HepG2 (cell line): ENCODE measurements around the gene METTL22. TPM values are rescaled to one million over a fixed set of nuclear protein-coding genes. Genes with fewer than 3 reads are reported as not detected.

ENCODE experiments used
- ATAC-seq: fragments of 200-7000 bp; cut with Tn5 transposase; 3 replicates; pipeline ENCODE4 v1.9.1; 2020; ENCODE audit warnings: mild to moderate bottlenecking, moderate library complexity
- BruUV-seq: library from RNA; stranded (reverse); fragments of 400-500 nt; replicated peaks from 2 replicates; lab custom pipeline; 2021; lab: Mats Ljungman, UMichigan
- CTCF ChIA-PET: fragments of 300-600 bp; formaldehyde crosslinking; extraction: SDS; loops from one replicate; lab custom pipeline; 2021; ENCODE audit warnings: low total read pairs, inconsistent platforms, low intra/inter-chr PET ratio; lab: Yijun Ruan, JAX
- POLR2A ChIA-PET: fragments of 350-600 bp; sonication (Branson Sonifier 250); formaldehyde crosslinking; loops from one replicate; lab custom pipeline; 2020; ENCODE audit warnings: antibody characterized with exemption, inconsistent platforms; lab: Yijun Ruan, JAX
- DNase-seq: peaks from one replicate; pipeline ENCODE4 v3.0.0-alpha.2; 2015; ENCODE audit warnings: low spot score
- FAIRE-seq: peaks from 3 replicates; lab custom pipeline; 2011; peaks lifted over from hg19 to GRCh38; lab: Jason Lieb, UNC
- H2AFZ ChIP-seq: one replicate; pipeline ENCODE4 v1.6.1; 2011; ENCODE audit warnings: low read length, inconsistent platforms
- H3K27ac ChIP-seq: fragments of 300-600 bp; 3 replicates; pipeline ENCODE4 v1.8.0; 2011; ENCODE audit warnings: mixed run types, mild to moderate bottlenecking, mixed read lengths, low read length, inconsistent platforms; ENCODE audit not compliant: insufficient read depth; ENCODE audit errors: extremely low read length
- H3K27me3 ChIP-seq, 2 experiments: fragments of 200-600 bp in 1 of 2; 2 replicates in 1 of 2; 3 replicates in 1 of 2; pipeline versions ENCODE4 v1.6.0 to v1.8.0; 2011; ENCODE audit warnings: low read length in 2 of 2, mild to moderate bottlenecking in 2 of 2, moderate library complexity in 2 of 2, inconsistent platforms in 1 of 2; ENCODE audit not compliant: insufficient read depth in 2 of 2, control insufficient read depth in 1 of 2
- H3K36me3 ChIP-seq, 2 experiments: fragments of 200-600 bp in 1 of 2; replicated peaks in 1 of 2; 2 replicates in 1 of 2; 3 replicates in 1 of 2; pipeline versions ENCODE4 v1.5.1 to v1.8.0; 2011; ENCODE audit warnings: low read length in 2 of 2, inconsistent platforms in 1 of 2; ENCODE audit not compliant: insufficient read depth in 2 of 2, control insufficient read depth in 1 of 2
- H3K4me1 ChIP-seq: 2 replicates; pipeline ENCODE4 v1.5.1; 2012; ENCODE audit warnings: low read length, inconsistent platforms; ENCODE audit not compliant: insufficient read depth
- H3K4me2 ChIP-seq: 2 replicates; pipeline ENCODE4 v1.6.0; 2011; ENCODE audit warnings: low read depth, low read length, inconsistent platforms
- H3K4me3 ChIP-seq, 3 experiments: fragments of 200-600 bp in 1 of 3; sonication (generic), shearing (Covaris generic) in 1 of 3; replicated peaks in 1 of 3; 2 replicates each; pipeline ENCODE4 v1.5.1; 2011 to 2016; ENCODE audit warnings: low read length in 3 of 3, inconsistent platforms in 2 of 3, low read depth in 2 of 3, mild to moderate bottlenecking in 2 of 3, control low read depth in 1 of 3, mixed read lengths in 1 of 3; ENCODE audit not compliant: insufficient read depth in 1 of 3
- H3K79me2 ChIP-seq: one replicate; pipeline ENCODE4 v1.6.1; 2011; ENCODE audit warnings: low read length, inconsistent platforms; ENCODE audit not compliant: insufficient read depth
- H3K9ac ChIP-seq: 2 replicates; pipeline ENCODE4 v1.6.0; 2011; ENCODE audit warnings: mild to moderate bottlenecking, low read depth, low read length, inconsistent platforms; ENCODE audit not compliant: insufficient read depth
- H3K9me3 ChIP-seq: 2 replicates; pipeline ENCODE4 v1.5.1; 2012; ENCODE audit warnings: mild to moderate bottlenecking, low read length
- H4K20me1 ChIP-seq: 2 replicates; pipeline ENCODE4 v1.6.0; 2011; ENCODE audit warnings: inconsistent platforms, mild to moderate bottlenecking, low read length, moderate library complexity; ENCODE audit not compliant: insufficient read depth
- NRL ChIP-seq: sonication (generic); formaldehyde crosslinking; IDR thresholded peaks from 2 replicates; pipeline ENCODE4 v1.5.0; 2020; ENCODE audit warnings: missing genetic modification reagents, mild to moderate bottlenecking, moderate library complexity, borderline replicate concordance
- PHF20 ChIP-seq: sonication (generic); formaldehyde crosslinking; IDR thresholded peaks from 2 replicates; pipeline ENCODE4 v1.5.0; 2020; ENCODE audit warnings: mild to moderate bottlenecking, missing genetic modification reagents
- SP1 ChIP-seq, 2 experiments: fragments of 450-650 bp in 1 of 2; sonication (generic) in 1 of 2; formaldehyde crosslinking in 1 of 2; IDR thresholded peaks; 2 replicates each; pipeline versions ENCODE4 v1.4.0 to v1.6.1; 2016 to 2020; ENCODE audit warnings: missing genetic modification reagents in 1 of 2
- WGBS: methylation state at CpG from one replicate; pipeline ENCODE4 v1.1.6; 2017; ENCODE audit warnings: low lambda C conversion rate; 5-methylcytosine and 5-hydroxymethylcytosine counted together
- in situ Hi-C: cut with HindIII; loops from 2 replicates; pipeline ENCODE4 v1.10.0; 2017; ENCODE audit warnings: low pct_unique_long_range_greater_than_20kb; ENCODE audit not compliant: extremely low pct_ligation_motif_present
- intact Hi-C: fragments of 100-400 bp; cut with micrococcal nuclease; formaldehyde crosslinking; loops from one replicate; pipeline ENCODE4 v1.10.0; 2022; ENCODE audit not compliant: unreplicated experiment
- polyA plus RNA-seq, 8 experiments: library from polyadenylated mRNA; depleted of rRNA in 3 of 8; stranded (reverse) in 7 of 8; unstranded in 1 of 8; fragments of >200 nt; fragmentation: Illumina TruSeq in 4 of 8; extraction: Trizol in 4 of 8; gene quantifications; 2 replicates each; pipeline versions ENCODE4 v1.2.1 to v1.2.3, GENCODE V29; 2011 to 2016; ENCODE audit warnings: low read depth in 4 of 8, missing spikeins in 1 of 8, mixed read lengths in 1 of 8; ENCODE audit not compliant: insufficient read depth in 1 of 8
- total RNA-seq, 5 experiments: library from RNA; depleted of rRNA; stranded (reverse); fragments of >200 nt; fragmentation: Illumina TruSeq; extraction: Trizol; gene quantifications; 2 replicates each; pipeline ENCODE4 v1.2.3, GENCODE V29; 2016; ENCODE audit warnings: low read depth in 1 of 5
- TF ChIP-seq, protein P1 (sequence below), 2 experiments: fragments of 450-650 bp in 1 of 2; sonication (generic) in 1 of 2; formaldehyde crosslinking in 1 of 2; IDR thresholded peaks; 2 replicates each; pipeline versions ENCODE4 v1.6.1 to v1.8.0; 2016 to 2022; ENCODE audit warnings: antibody characterized with exemption in 1 of 2, mild to moderate bottlenecking in 1 of 2, missing genetic modification reagents in 1 of 2
- TF ChIP-seq, protein P2 (sequence below): sonication (generic); formaldehyde crosslinking; IDR thresholded peaks from 2 replicates; pipeline ENCODE4 v1.8.0; 2022; ENCODE audit warnings: missing genetic modification reagents, low read depth, mild to moderate bottlenecking, borderline replicate concordance

The METTL22 gene
- total and polyA plus RNA-seq, 2 of the 13 experiments (the other 11 are each of a cell fraction or from before 2014, with no cell fraction given) = 36.2 to 94.8 TPM

DNA sequence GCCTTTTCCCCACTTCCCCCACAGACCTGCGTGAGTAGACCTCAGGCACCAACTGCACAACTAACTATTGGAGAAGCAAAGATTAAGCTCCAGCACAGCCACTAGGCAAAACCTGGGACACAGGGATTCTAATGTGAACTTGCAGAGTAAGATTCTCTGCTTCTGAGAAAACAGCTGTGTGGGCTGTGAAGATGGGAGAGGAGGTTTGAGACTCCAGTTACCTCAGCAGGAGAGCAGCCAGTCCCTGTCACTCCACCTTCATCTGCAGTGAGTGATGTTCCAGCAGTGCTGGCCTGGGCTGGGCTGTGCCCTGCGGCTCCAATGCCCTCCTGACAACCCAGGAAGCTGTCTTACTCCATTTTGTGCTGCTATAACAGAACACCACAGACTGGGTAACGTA lies 34.9 kb downstream of the METTL22 start:
- H3K36me3 ChIP-seq = no peaks in the 10 kb centered on the region
- no peaks in the 10 kb centered on the region for H3K4me1 ChIP-seq
- H3K9me3 ChIP-seq = no peaks in the 10 kb centered on the region
- no TSS peak for BruUV-seq
- H3K79me2 ChIP-seq = no peaks in the 10 kb centered on the region
- H3K9ac ChIP-seq = no peak overlapping the region
- ATAC-seq (no peak), DNase-seq (no peak), FAIRE-seq (no peak)
- H3K4me2 ChIP-seq = no peak overlapping the region
- no peaks in the 10 kb centered on the region for H4K20me1 ChIP-seq
- in situ Hi-C loops = loop anchor here (5.0 to 25.0 kb wide), 3 partner anchors 89 to 231 kb away; partner anchors contain the start of genes LITAFD, PMM2 and TMEM186
- no peak overlapping the region for H3K27ac ChIP-seq
- intact Hi-C loops = no loop called here
- H3K4me3 ChIP-seq = no peak overlapping the region
- WGBS = 27% methylated on average over 3 of the region's 3 CpGs
- H2AFZ ChIP-seq = no peak overlapping the region
- TF ChIP-seq NRL (CRISPR knock-in tag) (no peak), PHF20 (CRISPR knock-in tag) (no peak), SP1 (IDR thresholded peaks at IDR 0.05) (no peak), SP1 (CRISPR knock-in tag; IDR thresholded peaks at IDR 0.05) (no peak)
- TF ChIP-seq, protein P1, sequence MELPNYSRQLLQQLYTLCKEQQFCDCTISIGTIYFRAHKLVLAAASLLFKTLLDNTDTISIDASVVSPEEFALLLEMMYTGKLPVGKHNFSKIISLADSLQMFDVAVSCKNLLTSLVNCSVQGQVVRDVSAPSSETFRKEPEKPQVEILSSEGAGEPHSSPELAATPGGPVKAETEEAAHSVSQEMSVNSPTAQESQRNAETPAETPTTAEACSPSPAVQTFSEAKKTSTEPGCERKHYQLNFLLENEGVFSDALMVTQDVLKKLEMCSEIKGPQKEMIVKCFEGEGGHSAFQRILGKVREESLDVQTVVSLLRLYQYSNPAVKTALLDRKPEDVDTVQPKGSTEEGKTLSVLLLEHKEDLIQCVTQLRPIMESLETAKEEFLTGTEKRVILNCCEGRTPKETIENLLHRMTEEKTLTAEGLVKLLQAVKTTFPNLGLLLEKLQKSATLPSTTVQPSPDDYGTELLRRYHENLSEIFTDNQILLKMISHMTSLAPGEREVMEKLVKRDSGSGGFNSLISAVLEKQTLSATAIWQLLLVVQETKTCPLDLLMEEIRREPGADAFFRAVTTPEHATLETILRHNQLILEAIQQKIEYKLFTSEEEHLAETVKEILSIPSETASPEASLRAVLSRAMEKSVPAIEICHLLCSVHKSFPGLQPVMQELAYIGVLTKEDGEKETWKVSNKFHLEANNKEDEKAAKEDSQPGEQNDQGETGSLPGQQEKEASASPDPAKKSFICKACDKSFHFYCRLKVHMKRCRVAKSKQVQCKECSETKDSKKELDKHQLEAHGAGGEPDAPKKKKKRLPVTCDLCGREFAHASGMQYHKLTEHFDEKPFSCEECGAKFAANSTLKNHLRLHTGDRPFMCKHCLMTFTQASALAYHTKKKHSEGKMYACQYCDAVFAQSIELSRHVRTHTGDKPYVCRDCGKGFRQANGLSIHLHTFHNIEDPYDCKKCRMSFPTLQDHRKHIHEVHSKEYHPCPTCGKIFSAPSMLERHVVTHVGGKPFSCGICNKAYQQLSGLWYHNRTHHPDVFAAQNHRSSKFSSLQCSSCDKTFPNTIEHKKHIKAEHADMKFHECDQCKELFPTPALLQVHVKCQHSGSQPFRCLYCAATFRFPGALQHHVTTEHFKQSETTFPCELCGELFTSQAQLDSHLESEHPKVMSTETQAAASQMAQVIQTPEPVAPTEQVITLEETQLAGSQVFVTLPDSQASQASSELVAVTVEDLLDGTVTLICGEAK (IDR thresholded peaks at IDR 0.05) = no peak
- TF ChIP-seq, protein P1 (CRISPR knock-in tag; IDR thresholded peaks at IDR 0.05) = 0 out of 2 replicates have a peak, but pooled peaks have one; percentile 1
- TF ChIP-seq, protein P2, sequence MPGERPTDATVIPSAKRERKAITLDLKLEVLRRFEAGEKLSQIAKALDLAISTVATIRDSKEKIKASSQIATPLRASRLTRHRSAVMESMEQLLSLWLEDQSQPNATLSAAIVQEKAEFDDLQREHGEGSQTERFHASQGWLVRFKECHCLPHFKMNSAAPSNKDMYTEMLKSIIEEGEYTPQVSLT (CRISPR knock-in tag) = no peak
- ChIA-PET CTCF (interaction anchor here (1.7 to 8.1 kb wide), 3 partner anchors 20 to 87 kb away, joined by 6 to 154 read pairs (median 7); no protein-coding TSS in a partner anchor), POLR2A (interaction anchor here (1.0 kb wide), 1 partner anchor 140 kb away, joined by 3 read pairs; no protein-coding TSS in a partner anchor)
- H3K27me3 ChIP-seq = peaks cover 0 to 2% of the 10 kb centered on the region in 2 experiments; a peak in 2 of 5 replicates
